A673 (cell line): Measurements from ENCODE around the gene EXOC2. TPM values are rescaled to one million over a fixed set of nuclear protein-coding genes. Genes with fewer than 3 reads are reported as not detected.

Source experiments
- BruUV-seq: library from RNA; stranded (reverse); fragments of 400-500 nt; replicated peaks from 2 replicates; lab custom pipeline; 2021; lab: Mats Ljungman, UMichigan
- CTCF ChIA-PET: fragments of 300-600 bp; sonication (Branson Sonifier 250); formaldehyde crosslinking; loops from one replicate; lab custom pipeline; 2022; ENCODE audit warnings: antibody characterized with exemption; lab: Charles Lee
- POLR2A ChIA-PET: fragments of 300-600 bp; sonication (Branson Sonifier 250); formaldehyde crosslinking; loops from one replicate; lab custom pipeline; 2022; ENCODE audit warnings: antibody characterized with exemption; ENCODE audit not compliant: low non-redundant PET; lab: Charles Lee
- DNase-seq: peaks from one replicate; pipeline ENCODE4 v3.0.0-alpha.2; 2015; ENCODE audit warnings: low spot score
- H3K27ac ChIP-seq: fragments of 200-600 bp; sonication (generic); 2 replicates; pipeline ENCODE4 v1.5.1; 2016; ENCODE audit warnings: mixed run types, low read depth, mild to moderate bottlenecking, mixed read lengths, antibody characterized with exemption, low read length; ENCODE audit not compliant: poor library complexity, severe bottlenecking
- H3K27me3 ChIP-seq: fragments of 200-600 bp; sonication (generic); replicated peaks from 2 replicates; pipeline ENCODE4 v1.6.1; 2017; ENCODE audit warnings: mixed run types, low read depth, mild to moderate bottlenecking, mixed read lengths, antibody characterized with exemption, low read length; ENCODE audit not compliant: insufficient read depth, poor library complexity
- H3K36me3 ChIP-seq: fragments of 200-600 bp; sonication (generic); 2 replicates; pipeline ENCODE4 v1.6.1; 2016; ENCODE audit warnings: mixed run types, mild to moderate bottlenecking, mixed read lengths, antibody characterized with exemption, low read length; ENCODE audit not compliant: insufficient read depth, poor library complexity, severe bottlenecking
- H3K4me1 ChIP-seq: fragments of 200-600 bp; sonication (generic); 2 replicates; pipeline ENCODE4 v1.6.1; 2017; ENCODE audit warnings: mixed run types, mild to moderate bottlenecking, mixed read lengths, antibody characterized with exemption, low read length; ENCODE audit not compliant: insufficient read depth, poor library complexity, severe bottlenecking
- H3K4me3 ChIP-seq: fragments of 200-600 bp; sonication (generic); 2 replicates; pipeline ENCODE4 v1.5.1; 2016; ENCODE audit warnings: low read depth, mixed run types, mild to moderate bottlenecking, mixed read lengths, low read length; ENCODE audit not compliant: poor library complexity, severe bottlenecking
- H3K9me3 ChIP-seq: fragments of 200-600 bp; sonication (generic); 2 replicates; pipeline ENCODE4 v1.6.1; 2016; ENCODE audit warnings: mixed run types, low read depth, mild to moderate bottlenecking, mixed read lengths, antibody characterized with exemption, low read length; ENCODE audit not compliant: poor library complexity, severe bottlenecking
- CTCF ChIP-seq: fragments of 300-800, 200-600 bp; sonication (generic); conservative IDR thresholded peaks from 2 replicates; pipeline ENCODE4 v1.5.1; 2017; ENCODE audit warnings: low read depth, mild to moderate bottlenecking, antibody characterized with exemption, low read length, moderate library complexity, mixed read lengths
- EZH2 ChIP-seq: fragments of 200-600 bp; sonication (generic); IDR thresholded peaks from 2 replicates; pipeline ENCODE4 v1.6.1; 2017; ENCODE audit warnings: borderline replicate concordance, low read depth, mild to moderate bottlenecking, mixed read lengths, antibody characterized with exemption, low read length; ENCODE audit not compliant: poor library complexity, severe bottlenecking
- intact Hi-C: fragments of 100-400 bp; cut with micrococcal nuclease; formaldehyde crosslinking; loops from one replicate; pipeline ENCODE4 v1.10.0; 2022; ENCODE audit not compliant: unreplicated experiment
- total RNA-seq: library from RNA; stranded (reverse); gene quantifications from 2 replicates; pipeline ENCODE4 v1.2.3, GENCODE V29; 2021

The EXOC2 gene
- total RNA-seq, 1 experiment from 2014 or later: 22.4 TPM

- no peaks in the 10 kb centered on the region for H3K36me3 ChIP-seq
- H3K27ac ChIP-seq: no peak overlapping the region
- H3K4me3 ChIP-seq: no peak overlapping the region
- no peak for DNase-seq
- no peaks in the 10 kb centered on the region for H3K4me1 ChIP-seq
- ChIA-PET POLR2A (no interaction called here), CTCF (no interaction called here)
- TF ChIP-seq CTCF (no peak), EZH2 (no peak)
- no peaks in the 10 kb centered on the region for H3K27me3 ChIP-seq
- H3K9me3 ChIP-seq: no peaks in the 10 kb centered on the region
- intact Hi-C loops: no loop called here
- BruUV-seq: no TSS peak
Measured at GRCh38 chr6:548517-548916, 144.4 kb downstream of the EXOC2 start.

DNA sequence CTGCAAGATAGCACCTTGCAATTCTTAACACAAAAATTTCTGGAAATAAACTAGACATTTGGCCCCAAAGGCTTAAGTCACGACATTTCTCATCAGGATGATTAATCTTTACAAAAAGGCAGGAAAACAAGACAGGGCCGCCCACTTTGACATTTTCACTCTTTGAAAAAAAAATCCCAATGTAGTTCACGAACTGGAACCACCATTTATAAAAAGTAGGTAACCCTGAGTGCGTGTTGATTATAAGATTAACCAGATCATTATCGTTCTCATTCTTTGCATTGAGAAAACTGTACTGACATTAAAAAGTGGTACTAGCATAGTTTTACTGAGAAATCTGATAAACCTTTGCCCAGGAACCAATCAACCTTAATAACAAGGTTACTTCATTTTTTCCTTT lies 144.8 kb downstream of the EXOC2 start:
- CTCF ChIA-PET: no interaction called here
- Histone ChIP-seq H3K27me3 (no peaks in the 10 kb centered on the region), H3K4me1 (no peaks in the 10 kb centered on the region), H3K27ac (no peak overlapping the region), H3K36me3 (no peaks in the 10 kb centered on the region), H3K9me3 (no peaks in the 10 kb centered on the region), H3K4me3 (no peak overlapping the region)
- TF ChIP-seq CTCF (no peak), EZH2 (no peak)
- no TSS peak for BruUV-seq
- intact Hi-C loops: no loop called here
- POLR2A ChIA-PET: no interaction called here
- no peak for DNase-seq

DNA sequence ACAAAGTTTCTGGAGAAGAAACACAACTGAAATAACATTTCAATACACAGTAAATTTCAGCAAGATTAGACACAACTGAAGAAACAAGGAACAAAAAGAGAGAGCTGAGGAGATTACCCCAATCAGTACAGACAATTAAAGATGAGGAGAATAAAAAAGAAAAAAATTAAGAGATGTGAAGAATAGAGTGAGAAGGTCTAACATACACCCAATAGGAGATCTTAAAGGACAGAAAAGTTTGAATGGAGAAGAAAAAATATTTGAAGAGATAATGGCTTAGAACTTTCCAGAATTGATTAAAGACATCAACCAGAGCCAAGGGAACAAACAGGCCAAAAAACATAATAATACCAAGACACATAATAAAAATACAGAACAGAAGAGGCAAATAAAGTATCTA lies 152.4 kb downstream of the EXOC2 start:
- H3K27ac ChIP-seq: no peak overlapping the region
- ChIA-PET CTCF (no interaction called here), POLR2A (no interaction called here)
- no peaks in the 10 kb centered on the region for H3K9me3 ChIP-seq
- H3K4me1 ChIP-seq: no peaks in the 10 kb centered on the region
- intact Hi-C loops: no loop called here
- BruUV-seq: no TSS peak
- DNase-seq: no peak
- H3K36me3 ChIP-seq: no peaks in the 10 kb centered on the region
- no peaks in the 10 kb centered on the region for H3K27me3 ChIP-seq
- no peak for TF ChIP-seq EZH2
- TF ChIP-seq CTCF: no peak
- H3K4me3 ChIP-seq: no peak overlapping the region
